GM10266 (cell line): ENCODE results near the gene LRRC7.

ENCODE experiments used
- DNase-seq: peaks from one replicate; pipeline ENCODE4 v3.0.0; 2012; ENCODE audit errors: extremely low spot score
- TF ChIP-seq, protein P1 (sequence below): IDR thresholded peaks from 2 replicates; pipeline ENCODE4 v1.5.1; 2012; ENCODE audit warnings: mild to moderate bottlenecking, low read depth; ENCODE audit not compliant: control insufficient read depth, insufficient read depth; ENCODE audit errors: missing control alignments

LRRC7 gene

DNA sequence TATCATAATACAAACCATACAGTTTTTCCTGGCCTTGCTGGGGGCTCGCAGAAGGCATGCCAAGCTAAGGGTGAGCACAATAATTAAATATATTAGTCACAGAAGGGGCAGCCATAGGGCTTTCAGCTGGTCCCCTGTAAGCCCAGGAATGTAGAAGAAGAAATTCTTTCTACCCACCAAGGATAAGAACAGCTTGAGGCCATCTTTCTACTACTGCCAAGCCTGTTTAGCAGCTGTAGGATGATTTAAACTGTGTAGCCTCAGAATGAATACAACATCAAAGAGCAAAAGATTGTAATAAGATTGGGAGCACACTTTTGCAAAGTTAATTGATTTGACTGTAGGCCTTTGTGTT is 171.5 kb downstream of the LRRC7 start:
- DNase-seq: no peak
- TF ChIP-seq, protein P1, sequence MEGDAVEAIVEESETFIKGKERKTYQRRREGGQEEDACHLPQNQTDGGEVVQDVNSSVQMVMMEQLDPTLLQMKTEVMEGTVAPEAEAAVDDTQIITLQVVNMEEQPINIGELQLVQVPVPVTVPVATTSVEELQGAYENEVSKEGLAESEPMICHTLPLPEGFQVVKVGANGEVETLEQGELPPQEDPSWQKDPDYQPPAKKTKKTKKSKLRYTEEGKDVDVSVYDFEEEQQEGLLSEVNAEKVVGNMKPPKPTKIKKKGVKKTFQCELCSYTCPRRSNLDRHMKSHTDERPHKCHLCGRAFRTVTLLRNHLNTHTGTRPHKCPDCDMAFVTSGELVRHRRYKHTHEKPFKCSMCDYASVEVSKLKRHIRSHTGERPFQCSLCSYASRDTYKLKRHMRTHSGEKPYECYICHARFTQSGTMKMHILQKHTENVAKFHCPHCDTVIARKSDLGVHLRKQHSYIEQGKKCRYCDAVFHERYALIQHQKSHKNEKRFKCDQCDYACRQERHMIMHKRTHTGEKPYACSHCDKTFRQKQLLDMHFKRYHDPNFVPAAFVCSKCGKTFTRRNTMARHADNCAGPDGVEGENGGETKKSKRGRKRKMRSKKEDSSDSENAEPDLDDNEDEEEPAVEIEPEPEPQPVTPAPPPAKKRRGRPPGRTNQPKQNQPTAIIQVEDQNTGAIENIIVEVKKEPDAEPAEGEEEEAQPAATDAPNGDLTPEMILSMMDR: no peak

DNA sequence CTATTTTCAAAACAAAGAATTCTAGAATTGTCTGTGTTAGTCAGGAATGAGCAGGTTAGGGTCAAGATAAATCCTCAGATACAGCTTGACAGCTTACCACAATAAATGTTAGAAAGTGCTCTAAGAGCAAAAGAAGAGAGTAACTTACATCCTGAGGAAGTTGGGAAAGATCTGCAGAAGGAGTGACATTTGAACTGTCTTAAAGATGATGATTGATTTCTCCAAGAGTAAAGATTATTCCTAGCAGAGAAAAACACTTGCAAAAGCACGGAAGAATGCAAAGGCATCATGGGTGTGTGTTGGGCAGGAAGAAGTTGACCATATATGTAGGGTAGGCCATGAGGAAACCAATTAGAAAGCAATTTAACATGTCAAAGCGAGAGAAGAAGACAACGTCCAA is 175.4 kb downstream of the LRRC7 start:
- TF ChIP-seq, protein P1: no peak
- DNase-seq: no peak

DNA sequence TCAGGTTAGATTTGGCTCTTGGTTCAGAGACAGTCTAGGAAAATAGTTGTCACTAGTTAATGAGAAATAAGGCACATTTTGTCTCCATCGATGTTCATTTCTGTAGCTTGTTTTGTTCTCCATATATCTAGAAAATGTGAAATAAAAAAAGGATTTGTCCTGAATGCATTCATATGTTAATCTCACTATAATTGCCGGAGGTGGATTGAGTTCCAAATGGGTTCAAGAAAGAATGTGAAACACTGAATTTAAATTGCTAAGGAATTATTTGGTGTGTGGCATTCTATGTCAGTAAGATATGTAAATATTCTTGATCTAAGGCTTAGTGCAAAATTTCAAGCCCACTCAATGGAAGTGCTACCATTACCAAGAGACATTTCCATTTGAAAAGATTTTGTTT is 176.7 kb downstream of the LRRC7 start:
- DNase-seq: no peak

DNA sequence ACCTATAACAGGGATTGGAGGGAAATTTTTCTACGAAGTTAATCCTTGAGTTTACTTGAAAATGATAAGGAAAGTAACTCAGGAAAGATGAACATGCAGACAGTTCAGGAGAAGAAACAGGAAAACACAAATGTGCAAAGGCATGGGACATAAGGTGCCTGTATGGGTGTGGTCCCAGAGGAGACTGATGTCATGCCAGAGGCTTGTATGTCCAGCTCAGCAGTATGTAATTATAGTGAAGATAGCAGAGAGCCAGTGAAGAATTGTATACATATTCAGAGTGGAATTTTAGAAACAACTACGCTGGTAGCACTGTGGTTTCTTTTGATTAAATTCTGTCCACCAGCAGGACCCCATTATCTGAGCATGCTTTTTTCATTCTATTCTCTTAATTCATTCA is 179.5 kb downstream of the LRRC7 start:
- DNase-seq: no peak
- TF ChIP-seq, protein P1: no peak

More for the DNA sequence above, 176.7 kb downstream of the LRRC7 start:
- TF ChIP-seq, protein P1: no peak

DNA sequence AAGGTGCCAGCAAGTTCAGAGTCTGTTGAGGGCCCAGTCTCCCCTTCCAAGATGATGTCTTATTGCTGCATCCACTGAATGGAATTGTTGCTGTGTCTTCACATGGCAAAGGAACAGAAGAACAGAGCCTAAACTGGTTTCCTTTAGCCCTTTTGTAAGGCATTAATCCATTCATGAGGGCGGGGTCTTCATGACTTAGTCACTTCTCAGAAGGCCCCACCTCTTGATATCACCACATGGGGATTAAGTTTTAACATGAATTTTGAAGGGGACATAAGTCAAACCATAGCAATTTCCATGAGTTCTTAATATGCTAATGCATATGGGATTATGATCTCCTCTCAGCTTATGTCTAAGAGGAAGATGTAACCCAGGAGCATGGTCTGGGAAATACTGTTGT is 182.9 kb downstream of the LRRC7 start:
- TF ChIP-seq, protein P1: no peak
- DNase-seq: no peak

DNA sequence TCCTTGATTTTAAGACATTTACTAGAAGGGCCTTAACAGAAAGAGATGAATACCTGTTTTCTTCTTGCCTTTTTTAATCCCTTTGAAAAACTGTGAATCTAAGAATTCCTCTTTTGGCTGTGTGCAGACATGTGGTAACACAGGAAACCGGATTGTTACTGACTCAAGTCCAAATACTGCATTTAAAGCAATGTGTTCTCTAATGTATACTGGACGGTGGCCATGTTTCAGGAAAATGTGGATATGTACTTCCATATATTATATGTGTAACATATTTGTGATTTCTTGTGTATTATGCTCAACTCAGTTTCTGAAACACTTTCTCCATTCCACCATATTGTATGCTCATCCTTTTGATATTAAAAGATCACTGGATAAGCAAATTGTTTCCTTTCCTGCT is 185.1 kb downstream of the LRRC7 start:
- TF ChIP-seq, protein P1: no peak
- no peak for DNase-seq

DNA sequence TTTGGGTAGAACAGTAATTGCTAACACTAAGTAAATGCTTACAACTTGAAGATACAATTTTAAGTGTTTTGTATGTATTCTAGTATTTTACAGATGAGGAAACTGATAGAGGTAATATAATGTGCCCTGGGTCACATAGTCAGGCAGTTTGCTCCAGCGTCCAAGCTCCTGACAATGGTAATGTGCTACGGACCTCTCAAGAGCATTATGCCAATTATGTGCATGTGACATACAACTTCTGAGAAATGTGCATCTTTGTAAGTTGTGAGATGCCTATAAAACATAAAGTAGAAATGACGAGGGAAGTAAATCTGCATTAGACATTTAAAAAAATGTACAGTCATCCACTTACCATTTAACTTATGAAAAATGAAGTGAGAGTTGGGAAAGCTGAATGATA is 186.8 kb downstream of the LRRC7 start:
- DNase-seq: no peak
- TF ChIP-seq, protein P1: no peak
